Limb (tissue), 2 donors: Measurements from ENCODE around the gene TPST2.
"Not testable (repeated sequence)": the region's sequence is repeated elsewhere in the genome, so short reads cannot be mapped to it uniquely, and the experiment has no call there.

Source experiments
- DNase-seq, 2 donors: peaks; one replicate each; pipeline ENCODE4 v3.0.0-alpha.2; 2016; ENCODE audit errors: extremely low spot score in 2 of 2

Gene TPST2

GRCh38 chr22:26534171-26534855 lies 55.6 kb downstream of the TPST2 start:
- DNase-seq, result no peak

- no peak for DNase-seq
Measured at GRCh38 chr22:26529345-26529744, 60.6 kb downstream of the TPST2 start.

- DNase-seq, result not testable (repeated sequence)
Measured at GRCh38 chr22:26528518-26528917, 61.4 kb downstream of the TPST2 start.

- no peak for DNase-seq
Measured at GRCh38 chr22:26527574-26528465, 62.1 kb downstream of the TPST2 start.

- DNase-seq, result no peak
Measured at GRCh38 chr22:26527167-26527566, 62.8 kb downstream of the TPST2 start.

GRCh38 chr22:26525946-26526564 lies 63.9 kb downstream of the TPST2 start:
- DNase-seq, result no peak

- DNase-seq, result no peak
Measured at GRCh38 chr22:26524870-26525269, 65.1 kb downstream of the TPST2 start.

GRCh38 chr22:26522592-26522991 lies 67.3 kb downstream of the TPST2 start:
- DNase-seq, result no peak

GRCh38 chr22:26522012-26522411 lies 67.9 kb downstream of the TPST2 start:
- DNase-seq, result no peak

- DNase-seq, result no peak
Measured at GRCh38 chr22:26517429-26517828, 72.5 kb downstream of the TPST2 start.

- DNase-seq, result no peak
Measured at GRCh38 chr22:26516503-26516902, 73.4 kb downstream of the TPST2 start.

GRCh38 chr22:26515931-26516330 lies 74.0 kb downstream of the TPST2 start:
- DNase-seq, result no peak

GRCh38 chr22:26514419-26515161 lies 75.3 kb downstream of the TPST2 start:
- DNase-seq, result no peak

- DNase-seq, result no peak
Measured at GRCh38 chr22:26513838-26514237, 76.1 kb downstream of the TPST2 start.

- peak; percentile 92 to 97 for DNase-seq
Measured at GRCh38 chr22:26512149-26512793, 77.7 kb downstream of the TPST2 start, which contains the start of gene TFIP11. Gene TFIP11 (minus strand): TSS chr22:26512473. CDS start chr22:26510272, 2,201 bp downstream.

GRCh38 chr22:26508148-26508547 lies 81.8 kb downstream of the TPST2 start:
- DNase-seq, result no peak

- no peak for DNase-seq
Measured at GRCh38 chr22:26503758-26504157, 86.2 kb downstream of the TPST2 start.

- DNase-seq, result peak; percentile 21 to 40
Measured at GRCh38 chr22:26502688-26503561, 87.0 kb downstream of the TPST2 start.

- DNase-seq, result no peak
Measured at GRCh38 chr22:26501996-26502395, 87.9 kb downstream of the TPST2 start.

- no peak for DNase-seq
Measured at GRCh38 chr22:26499188-26499703, 90.7 kb downstream of the TPST2 start.
